ENCODE data around the gene TLR10. TPM values are rescaled to one million over a fixed set of nuclear protein-coding genes. Genes with fewer than 3 reads are reported as not detected.
"Not testable (repeated sequence)": the region's sequence is repeated elsewhere in the genome, so short reads cannot be mapped to it uniquely, and the experiment has no call there.

The TLR10 gene
- total and polyA plus RNA-seq, 2 experiments from 2014 or later = 0.14 TPM; not detected in 1

DNA sequence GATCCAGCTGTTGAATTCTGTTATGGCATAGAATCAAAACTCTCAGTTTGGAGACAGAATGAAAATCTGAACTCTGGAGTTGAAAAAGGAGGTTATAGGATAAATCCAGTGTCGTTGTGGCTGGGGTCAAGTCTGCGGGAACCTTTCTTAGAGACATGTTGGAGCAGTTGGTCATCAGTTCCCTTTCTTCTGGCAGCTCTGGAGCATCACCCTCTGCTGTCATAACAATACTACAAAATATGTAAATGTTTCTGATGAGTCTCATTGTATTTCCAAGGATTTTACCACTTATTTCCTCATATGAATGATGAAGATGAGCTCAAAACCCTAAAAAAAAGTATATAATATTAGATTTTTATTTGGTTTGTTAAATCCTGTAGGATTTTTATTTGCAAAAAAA is 7.5 kb downstream of the TLR10 start (continued):
- no peak for TF ChIP-seq CTCF (conservative IDR thresholded peaks at IDR 0.05; ENCODE audit: low read depth in 2 of 2)
- no peak for TF ChIP-seq REST (IDR thresholded peaks at IDR 0.05; ENCODE audit: unreplicated experiment)
- TF ChIP-seq JUNB (IDR thresholded peaks at IDR 0.05; ENCODE audit: unreplicated experiment) = no peak

- Mint-ChIP-seq H3K4me1 (no peaks in the 10 kb centered on the region), H3K9me3 (peaks cover 3% of the 10 kb centered on the region; the same call in 2 of the 3 replicates), H3K36me3 (ENCODE audit: low read depth) (no peaks in the 10 kb centered on the region), H3K27me3 (ENCODE audit: insufficient read depth, low read depth, poor library complexity) (peaks cover 1% of the 10 kb centered on the region), H3K27ac (no peak overlapping the region), H3K4me3 (no peak overlapping the region)
- H3K27ac ChIP-seq (ENCODE audit: low read depth) = no peak overlapping the region
- TF ChIP-seq, protein P1, sequence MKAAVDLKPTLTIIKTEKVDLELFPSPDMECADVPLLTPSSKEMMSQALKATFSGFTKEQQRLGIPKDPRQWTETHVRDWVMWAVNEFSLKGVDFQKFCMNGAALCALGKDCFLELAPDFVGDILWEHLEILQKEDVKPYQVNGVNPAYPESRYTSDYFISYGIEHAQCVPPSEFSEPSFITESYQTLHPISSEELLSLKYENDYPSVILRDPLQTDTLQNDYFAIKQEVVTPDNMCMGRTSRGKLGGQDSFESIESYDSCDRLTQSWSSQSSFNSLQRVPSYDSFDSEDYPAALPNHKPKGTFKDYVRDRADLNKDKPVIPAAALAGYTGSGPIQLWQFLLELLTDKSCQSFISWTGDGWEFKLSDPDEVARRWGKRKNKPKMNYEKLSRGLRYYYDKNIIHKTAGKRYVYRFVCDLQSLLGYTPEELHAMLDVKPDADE (IDR thresholded peaks at IDR 0.05) = no peak
- no peak for TF ChIP-seq CREB1 (CRISPR knock-in tag; IDR thresholded peaks at IDR 0.05; ENCODE audit: low read depth)
- TF ChIP-seq ZNF331 (CRISPR knock-in tag; IDR thresholded peaks at IDR 0.05; ENCODE audit: low read depth) = no peak
- no peak overlapping the region for H3K4me2 ChIP-seq
- no peaks in the 10 kb centered on the region for H3K4me1 ChIP-seq (ENCODE audit: insufficient read depth)
- no peak overlapping the region for H2AFZ ChIP-seq
- no peaks in the 10 kb centered on the region for H3F3A ChIP-seq (replicated peaks; ENCODE audit: low read depth)
- no peaks in the 10 kb centered on the region for H3K79me2 ChIP-seq (replicated peaks; ENCODE audit: insufficient read depth)
- H4K20me1 ChIP-seq (replicated peaks; ENCODE audit: insufficient read depth) = no peaks in the 10 kb centered on the region
- 0 out of 2 replicates have a peak, but pooled peaks cover 9% of the 10 kb centered on the region for H3K9me2 ChIP-seq (ENCODE audit: insufficient read depth)
- DNase-seq (ENCODE audit: low spot score) (no peak), ATAC-seq (no peak)
- no peak overlapping the region for H3K4me3 ChIP-seq
- no peaks in the 10 kb centered on the region for H3K36me3 ChIP-seq (ENCODE audit: insufficient read depth)
- H3K27me3 ChIP-seq (ENCODE audit: insufficient read depth) = no peaks in the 10 kb centered on the region
Observed at GRCh38 chr4:38774181-38774955, 8.4 kb downstream of the TLR10 start.

DNA sequence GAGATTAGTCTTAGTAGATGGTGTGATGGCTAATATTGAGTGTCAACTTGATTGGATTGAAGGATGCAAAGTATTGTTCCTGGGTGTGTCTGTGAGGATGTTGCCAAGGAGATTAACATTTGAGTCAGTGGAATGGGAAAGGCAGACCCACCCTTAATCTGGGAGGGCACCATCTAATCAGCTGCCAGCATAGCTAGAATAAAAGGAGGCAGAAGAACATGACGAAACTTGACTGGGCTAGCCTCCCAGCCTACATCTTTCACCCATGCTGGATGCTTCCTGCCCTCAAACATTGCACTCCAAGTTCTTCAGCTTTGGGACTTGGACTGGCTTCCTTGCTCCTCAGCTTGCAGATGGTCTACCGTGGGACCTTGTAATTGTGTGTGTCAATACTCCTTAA is 12.5 kb downstream of the TLR10 start:
- not testable (repeated sequence) for H3K27ac ChIP-seq (ENCODE audit: low read depth); H3K79me2 ChIP-seq (replicated peaks; ENCODE audit: insufficient read depth); H2AFZ ChIP-seq; H3K9me3 Mint-ChIP-seq; H3K36me3 ChIP-seq (ENCODE audit: insufficient read depth); H3K36me3 Mint-ChIP-seq (ENCODE audit: low read depth); H3K4me3 Mint-ChIP-seq; H3K27me3 Mint-ChIP-seq (ENCODE audit: insufficient read depth, low read depth, poor library complexity); H3K27ac Mint-ChIP-seq; DNase-seq (ENCODE audit: low spot score); H4K20me1 ChIP-seq (replicated peaks; ENCODE audit: insufficient read depth); H3K4me2 ChIP-seq; ATAC-seq; H3F3A ChIP-seq (replicated peaks; ENCODE audit: low read depth); H3K4me3 ChIP-seq; H3K27me3 ChIP-seq (ENCODE audit: insufficient read depth); H3K4me1 ChIP-seq (ENCODE audit: insufficient read depth); H3K4me1 Mint-ChIP-seq; H3K9me2 ChIP-seq (ENCODE audit: insufficient read depth)
